GM23338 (cell line): ENCODE measurements around the gene EPHB1. TPM values are rescaled to one million over a fixed set of nuclear protein-coding genes. Genes with fewer than 3 reads are reported as not detected.

ENCODE experiments used
- ATAC-seq: fragments of 200-7000 bp; cut with Tn5 transposase; 3 replicates; pipeline ENCODE4 v1.9.1; 2020
- DNase-seq: peaks from one replicate; pipeline ENCODE4 v3.0.0-alpha.2; 2015; ENCODE audit warnings: low spot score
- H2AFZ ChIP-seq: fragments of 200-600 bp; sonication (generic); 2 replicates; pipeline ENCODE4 v1.8.0; 2016; ENCODE audit warnings: antibody characterized with exemption, mild to moderate bottlenecking, moderate library complexity
- H3F3A ChIP-seq: fragments of 200-600 bp; sonication (generic); replicated peaks from 2 replicates; pipeline ENCODE4 v1.8.0; 2017; ENCODE audit warnings: antibody characterized with exemption, mixed run types, low read depth
- H3K27ac ChIP-seq: fragments of 200-600 bp; sonication (generic); 2 replicates; pipeline ENCODE4 v1.6.1; 2016; ENCODE audit warnings: low read depth
- H3K27me3 ChIP-seq: fragments of 200-600 bp; sonication (generic); 2 replicates; pipeline ENCODE4 v1.8.0; 2016; ENCODE audit warnings: mild to moderate bottlenecking, mixed run types, moderate library complexity; ENCODE audit not compliant: insufficient read depth
- H3K36me3 ChIP-seq: fragments of 200-600 bp; sonication (generic); 2 replicates; pipeline ENCODE4 v1.8.0; 2016; ENCODE audit warnings: mild to moderate bottlenecking; ENCODE audit not compliant: insufficient read depth
- H3K4me1 ChIP-seq: fragments of 200-600 bp; sonication (generic); 2 replicates; pipeline ENCODE4 v1.8.0; 2016; ENCODE audit warnings: mild to moderate bottlenecking, moderate library complexity; ENCODE audit not compliant: insufficient read depth
- H3K4me2 ChIP-seq: fragments of 200-600 bp; sonication (generic); 2 replicates; pipeline ENCODE4 v1.7.1; 2017; ENCODE audit warnings: mixed run types
- H3K4me3 ChIP-seq: fragments of 200-600 bp; sonication (generic); 2 replicates; pipeline ENCODE4 v1.6.1; 2016; ENCODE audit warnings: mixed run types
- H3K79me2 ChIP-seq: fragments of 200-600 bp; sonication (generic); replicated peaks from 2 replicates; pipeline ENCODE4 v1.8.0; 2017; ENCODE audit warnings: mild to moderate bottlenecking; ENCODE audit not compliant: insufficient read depth
- H3K9me2 ChIP-seq: fragments of 200-600 bp; sonication (generic); 2 replicates; pipeline ENCODE4 v1.8.0; 2017; ENCODE audit not compliant: insufficient read depth
- H4K20me1 ChIP-seq: fragments of 200-600 bp; sonication (generic); replicated peaks from 2 replicates; pipeline ENCODE4 v1.8.0; 2017; ENCODE audit warnings: mild to moderate bottlenecking; ENCODE audit not compliant: insufficient read depth
- H3K27ac Mint-ChIP-seq: 2 replicates; pipeline ENCODE4 v1.8.0; 2020; ENCODE audit warnings: inconsistent platforms, mild to moderate bottlenecking, moderate library complexity, mixed read lengths
- H3K27me3 Mint-ChIP-seq: 3 replicates; pipeline ENCODE4 v1.8.0; 2022; ENCODE audit warnings: low read depth, mild to moderate bottlenecking, moderate library complexity, mixed read lengths, inconsistent platforms; ENCODE audit not compliant: insufficient read depth, poor library complexity
- H3K36me3 Mint-ChIP-seq: 3 replicates; pipeline ENCODE4 v1.8.0; 2021; ENCODE audit warnings: low read depth, mild to moderate bottlenecking, inconsistent platforms, moderate library complexity, mixed read lengths
- H3K4me1 Mint-ChIP-seq: 3 replicates; pipeline ENCODE4 v1.8.0; 2020; ENCODE audit warnings: mild to moderate bottlenecking, inconsistent platforms, mixed read lengths
- H3K4me3 Mint-ChIP-seq: 3 replicates; pipeline ENCODE4 v1.8.0; 2021; ENCODE audit warnings: moderate library complexity, mild to moderate bottlenecking, inconsistent platforms, mixed read lengths
- H3K9me3 Mint-ChIP-seq: 3 replicates; pipeline ENCODE4 v1.8.0; 2020; ENCODE audit warnings: moderate library complexity, mild to moderate bottlenecking, inconsistent platforms, mixed read lengths
- CREB1 ChIP-seq: fragments of 250-450 bp; sonication (Bioruptor Pico); IDR thresholded peaks from 2 replicates; pipeline ENCODE4 v1.5.0; 2020; ENCODE audit warnings: low read depth, mild to moderate bottlenecking, moderate library complexity
- CTCF ChIP-seq, 2 experiments: fragments of 200-600 bp in 1 of 2; sonication (generic) in 1 of 2; conservative IDR thresholded peaks; 2 replicates each; pipeline versions ENCODE4 v1.5.1 to v1.6.1; 2016 to 2017; ENCODE audit warnings: antibody characterized with exemption in 2 of 2, low read depth in 2 of 2, mild to moderate bottlenecking in 2 of 2, moderate library complexity in 1 of 2
- EZH2 ChIP-seq: fragments of 200-600 bp; sonication (generic); IDR thresholded peaks from one replicate; pipeline ENCODE4 v1.8.0; 2017; ENCODE audit warnings: antibody characterized with exemption, mild to moderate bottlenecking, low read depth; ENCODE audit not compliant: unreplicated experiment
- EZH2phosphoT487 ChIP-seq: fragments of 200-600 bp; sonication (generic); IDR thresholded peaks from one replicate; pipeline ENCODE4 v1.8.1; 2018; ENCODE audit warnings: antibody characterized with exemption; ENCODE audit not compliant: unreplicated experiment
- JUNB ChIP-seq: IDR thresholded peaks from one replicate; pipeline ENCODE4 v1.6.1; 2016; ENCODE audit warnings: antibody characterized with exemption; ENCODE audit not compliant: unreplicated experiment
- NANOG ChIP-seq: IDR thresholded peaks from 2 replicates; pipeline ENCODE4 v1.6.1; 2016; ENCODE audit warnings: antibody characterized with exemption, borderline replicate concordance
- POLR2AphosphoS5 ChIP-seq: IDR thresholded peaks from 2 replicates; pipeline ENCODE4 v1.6.1; 2016; ENCODE audit warnings: antibody characterized with exemption, low read depth
- STAT1 ChIP-seq: IDR thresholded peaks from one replicate; pipeline ENCODE4 v1.6.1; 2016; ENCODE audit warnings: antibody characterized with exemption; ENCODE audit not compliant: unreplicated experiment
- ZNF114 ChIP-seq: fragments of 250-450 bp; sonication (Bioruptor Pico); IDR thresholded peaks from 2 replicates; pipeline ENCODE4 v1.5.0; 2020; ENCODE audit warnings: mild to moderate bottlenecking, moderate library complexity
- ZNF331 ChIP-seq: fragments of 250-450 bp; sonication (Bioruptor Pico); IDR thresholded peaks from 2 replicates; pipeline ENCODE4 v1.5.0; 2020; ENCODE audit warnings: low read depth, mild to moderate bottlenecking, moderate library complexity
- polyA plus RNA-seq: library from polyadenylated mRNA; unstranded; fragments of >200 nt; fragmentation: Nextera tagmentation; extraction: Ambion mirVana; gene quantifications from 2 replicates; pipeline ENCODE4 v1.2.1, GENCODE V29; 2016
- total RNA-seq: library from RNA; depleted of rRNA; stranded (reverse); fragments of >200 nt; shearing (Covaris generic); gene quantifications from 2 replicates; pipeline ENCODE4 v1.2.3, GENCODE V29; 2014
- TF ChIP-seq, protein P1 (sequence below): fragments of 250-450 bp; sonication (Bioruptor Pico); IDR thresholded peaks from 2 replicates; pipeline ENCODE4 v1.5.0; 2020; ENCODE audit warnings: mild to moderate bottlenecking, moderate library complexity
- TF ChIP-seq, protein P2 (sequence below): IDR thresholded peaks from 2 replicates; pipeline ENCODE4 v1.6.1; 2016; ENCODE audit warnings: antibody characterized with exemption
- TF ChIP-seq, protein P3 (sequence below): IDR thresholded peaks from one replicate; pipeline ENCODE4 v1.6.1; 2018; ENCODE audit warnings: antibody characterized with exemption; ENCODE audit not compliant: unreplicated experiment

Gene EPHB1
- total and polyA plus RNA-seq, 2 experiments from 2014 or later = 2.7 to 5.2 TPM

GRCh38 chr3:135159681-135160247 is 364.7 kb downstream of the EPHB1 start:
- Histone ChIP-seq H3K36me3 (no peaks in the 10 kb centered on the region), H3K4me2 (peak overlapping the region; percentile 38; the same call in 1 of the 2 replicates), H3K4me1 (peaks cover 7% of the 10 kb centered on the region), H2AFZ (no peak overlapping the region), H3K9me2 (no peaks in the 10 kb centered on the region), H4K20me1 (no peaks in the 10 kb centered on the region), H3K4me3 (no peak overlapping the region), H3F3A (no peaks in the 10 kb centered on the region), H3K27ac (no peak overlapping the region), H3K27me3 (no peaks in the 10 kb centered on the region), H3K79me2 (no peaks in the 10 kb centered on the region)
- no peaks in the 10 kb centered on the region for H3K9me3 Mint-ChIP-seq
- H3K4me1 Mint-ChIP-seq = peaks cover 21% of the 10 kb centered on the region
- H3K27me3 Mint-ChIP-seq = peaks cover 7% of the 10 kb centered on the region
- DNase-seq (no peak), ATAC-seq (peak; percentile 38)
- no peak overlapping the region for H3K4me3 Mint-ChIP-seq
- TF ChIP-seq JUNB (no peak), CTCF (conservative IDR thresholded peaks at IDR 0.05; ENCODE audit: low read depth in 2 of 2) (no peak), ZNF114 (CRISPR knock-in tag) (no peak), EZH2 (no peak), POLR2AphosphoS5 (no peak), NANOG (no peak), ZNF331 (no peak), EZH2phosphoT487 (no peak), STAT1 (no peak), CREB1 (no peak)
- TF ChIP-seq, protein P1, sequence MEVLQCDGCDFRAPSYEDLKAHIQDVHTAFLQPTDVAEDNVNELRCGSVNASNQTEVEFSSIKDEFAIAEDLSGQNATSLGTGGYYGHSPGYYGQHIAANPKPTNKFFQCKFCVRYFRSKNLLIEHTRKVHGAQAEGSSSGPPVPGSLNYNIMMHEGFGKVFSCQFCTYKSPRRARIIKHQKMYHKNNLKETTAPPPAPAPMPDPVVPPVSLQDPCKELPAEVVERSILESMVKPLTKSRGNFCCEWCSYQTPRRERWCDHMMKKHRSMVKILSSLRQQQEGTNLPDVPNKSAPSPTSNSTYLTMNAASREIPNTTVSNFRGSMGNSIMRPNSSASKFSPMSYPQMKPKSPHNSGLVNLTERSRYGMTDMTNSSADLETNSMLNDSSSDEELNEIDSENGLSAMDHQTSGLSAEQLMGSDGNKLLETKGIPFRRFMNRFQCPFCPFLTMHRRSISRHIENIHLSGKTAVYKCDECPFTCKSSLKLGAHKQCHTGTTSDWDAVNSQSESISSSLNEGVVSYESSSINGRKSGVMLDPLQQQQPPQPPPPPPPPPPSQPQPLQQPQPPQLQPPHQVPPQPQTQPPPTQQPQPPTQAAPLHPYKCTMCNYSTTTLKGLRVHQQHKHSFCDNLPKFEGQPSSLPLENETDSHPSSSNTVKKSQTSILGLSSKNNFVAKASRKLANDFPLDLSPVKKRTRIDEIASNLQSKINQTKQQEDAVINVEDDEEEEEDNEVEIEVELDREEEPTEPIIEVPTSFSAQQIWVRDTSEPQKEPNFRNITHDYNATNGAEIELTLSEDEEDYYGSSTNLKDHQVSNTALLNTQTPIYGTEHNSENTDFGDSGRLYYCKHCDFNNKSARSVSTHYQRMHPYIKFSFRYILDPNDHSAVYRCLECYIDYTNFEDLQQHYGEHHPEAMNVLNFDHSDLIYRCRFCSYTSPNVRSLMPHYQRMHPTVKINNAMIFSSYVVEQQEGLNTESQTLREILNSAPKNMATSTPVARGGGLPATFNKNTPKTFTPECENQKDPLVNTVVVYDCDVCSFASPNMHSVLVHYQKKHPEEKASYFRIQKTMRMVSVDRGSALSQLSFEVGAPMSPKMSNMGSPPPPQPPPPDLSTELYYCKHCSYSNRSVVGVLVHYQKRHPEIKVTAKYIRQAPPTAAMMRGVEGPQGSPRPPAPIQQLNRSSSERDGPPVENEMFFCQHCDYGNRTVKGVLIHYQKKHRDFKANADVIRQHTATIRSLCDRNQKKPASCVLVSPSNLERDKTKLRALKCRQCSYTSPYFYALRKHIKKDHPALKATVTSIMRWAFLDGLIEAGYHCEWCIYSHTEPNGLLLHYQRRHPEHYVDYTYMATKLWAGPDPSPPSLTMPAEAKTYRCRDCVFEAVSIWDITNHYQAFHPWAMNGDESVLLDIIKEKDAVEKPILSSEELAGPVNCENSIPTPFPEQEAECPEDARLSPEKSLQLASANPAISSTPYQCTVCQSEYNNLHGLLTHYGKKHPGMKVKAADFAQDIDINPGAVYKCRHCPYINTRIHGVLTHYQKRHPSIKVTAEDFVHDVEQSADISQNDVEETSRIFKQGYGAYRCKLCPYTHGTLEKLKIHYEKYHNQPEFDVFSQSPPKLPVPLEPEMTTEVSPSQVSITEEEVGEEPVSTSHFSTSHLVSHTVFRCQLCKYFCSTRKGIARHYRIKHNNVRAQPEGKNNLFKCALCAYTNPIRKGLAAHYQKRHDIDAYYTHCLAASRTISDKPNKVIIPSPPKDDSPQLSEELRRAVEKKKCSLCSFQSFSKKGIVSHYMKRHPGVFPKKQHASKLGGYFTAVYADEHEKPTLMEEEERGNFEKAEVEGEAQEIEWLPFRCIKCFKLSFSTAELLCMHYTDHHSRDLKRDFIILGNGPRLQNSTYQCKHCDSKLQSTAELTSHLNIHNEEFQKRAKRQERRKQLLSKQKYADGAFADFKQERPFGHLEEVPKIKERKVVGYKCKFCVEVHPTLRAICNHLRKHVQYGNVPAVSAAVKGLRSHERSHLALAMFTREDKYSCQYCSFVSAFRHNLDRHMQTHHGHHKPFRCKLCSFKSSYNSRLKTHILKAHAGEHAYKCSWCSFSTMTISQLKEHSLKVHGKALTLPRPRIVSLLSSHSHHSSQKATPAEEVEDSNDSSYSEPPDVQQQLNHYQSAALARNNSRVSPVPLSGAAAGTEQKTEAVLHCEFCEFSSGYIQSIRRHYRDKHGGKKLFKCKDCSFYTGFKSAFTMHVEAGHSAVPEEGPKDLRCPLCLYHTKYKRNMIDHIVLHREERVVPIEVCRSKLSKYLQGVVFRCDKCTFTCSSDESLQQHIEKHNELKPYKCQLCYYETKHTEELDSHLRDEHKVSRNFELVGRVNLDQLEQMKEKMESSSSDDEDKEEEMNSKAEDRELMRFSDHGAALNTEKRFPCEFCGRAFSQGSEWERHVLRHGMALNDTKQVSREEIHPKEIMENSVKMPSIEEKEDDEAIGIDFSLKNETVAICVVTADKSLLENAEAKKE (CRISPR knock-in tag) = no peak
- TF ChIP-seq, protein P2, sequence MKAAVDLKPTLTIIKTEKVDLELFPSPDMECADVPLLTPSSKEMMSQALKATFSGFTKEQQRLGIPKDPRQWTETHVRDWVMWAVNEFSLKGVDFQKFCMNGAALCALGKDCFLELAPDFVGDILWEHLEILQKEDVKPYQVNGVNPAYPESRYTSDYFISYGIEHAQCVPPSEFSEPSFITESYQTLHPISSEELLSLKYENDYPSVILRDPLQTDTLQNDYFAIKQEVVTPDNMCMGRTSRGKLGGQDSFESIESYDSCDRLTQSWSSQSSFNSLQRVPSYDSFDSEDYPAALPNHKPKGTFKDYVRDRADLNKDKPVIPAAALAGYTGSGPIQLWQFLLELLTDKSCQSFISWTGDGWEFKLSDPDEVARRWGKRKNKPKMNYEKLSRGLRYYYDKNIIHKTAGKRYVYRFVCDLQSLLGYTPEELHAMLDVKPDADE = no peak
- TF ChIP-seq, protein P3, sequence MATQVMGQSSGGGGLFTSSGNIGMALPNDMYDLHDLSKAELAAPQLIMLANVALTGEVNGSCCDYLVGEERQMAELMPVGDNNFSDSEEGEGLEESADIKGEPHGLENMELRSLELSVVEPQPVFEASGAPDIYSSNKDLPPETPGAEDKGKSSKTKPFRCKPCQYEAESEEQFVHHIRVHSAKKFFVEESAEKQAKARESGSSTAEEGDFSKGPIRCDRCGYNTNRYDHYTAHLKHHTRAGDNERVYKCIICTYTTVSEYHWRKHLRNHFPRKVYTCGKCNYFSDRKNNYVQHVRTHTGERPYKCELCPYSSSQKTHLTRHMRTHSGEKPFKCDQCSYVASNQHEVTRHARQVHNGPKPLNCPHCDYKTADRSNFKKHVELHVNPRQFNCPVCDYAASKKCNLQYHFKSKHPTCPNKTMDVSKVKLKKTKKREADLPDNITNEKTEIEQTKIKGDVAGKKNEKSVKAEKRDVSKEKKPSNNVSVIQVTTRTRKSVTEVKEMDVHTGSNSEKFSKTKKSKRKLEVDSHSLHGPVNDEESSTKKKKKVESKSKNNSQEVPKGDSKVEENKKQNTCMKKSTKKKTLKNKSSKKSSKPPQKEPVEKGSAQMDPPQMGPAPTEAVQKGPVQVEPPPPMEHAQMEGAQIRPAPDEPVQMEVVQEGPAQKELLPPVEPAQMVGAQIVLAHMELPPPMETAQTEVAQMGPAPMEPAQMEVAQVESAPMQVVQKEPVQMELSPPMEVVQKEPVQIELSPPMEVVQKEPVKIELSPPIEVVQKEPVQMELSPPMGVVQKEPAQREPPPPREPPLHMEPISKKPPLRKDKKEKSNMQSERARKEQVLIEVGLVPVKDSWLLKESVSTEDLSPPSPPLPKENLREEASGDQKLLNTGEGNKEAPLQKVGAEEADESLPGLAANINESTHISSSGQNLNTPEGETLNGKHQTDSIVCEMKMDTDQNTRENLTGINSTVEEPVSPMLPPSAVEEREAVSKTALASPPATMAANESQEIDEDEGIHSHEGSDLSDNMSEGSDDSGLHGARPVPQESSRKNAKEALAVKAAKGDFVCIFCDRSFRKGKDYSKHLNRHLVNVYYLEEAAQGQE = no peak
- no peaks in the 10 kb centered on the region for H3K36me3 Mint-ChIP-seq
- no peak overlapping the region for H3K27ac Mint-ChIP-seq
